ENCODE measurements around the gene AGAP1. TPM values are rescaled to one million over a fixed set of nuclear protein-coding genes. Genes with fewer than 3 reads are reported as not detected.

Gene AGAP1
- polyA plus RNA-seq, 1 donor from 2014 or later: 17.4 TPM

- TF ChIP-seq TAF1 (IDR thresholded peaks at IDR 0.05; ENCODE audit: low read depth): no peak
- Histone ChIP-seq H3F3A (ENCODE audit: insufficient read depth, low read length, poor library complexity, severe bottlenecking) (no peaks in the 10 kb centered on the region), H3K9ac (ENCODE audit: low read length) (no peak overlapping the region), H3K36me3 (ENCODE audit: insufficient read depth, low read length) (no peaks in the 10 kb centered on the region), H3K4me2 (ENCODE audit: low read length) (no peak overlapping the region), H3K9me2 (ENCODE audit: insufficient read depth, low read length) (no peaks in the 10 kb centered on the region), H3K27me3 (ENCODE audit: insufficient read depth, low read depth, low read length) (no peaks in the 10 kb centered on the region), H3K79me2 (replicated peaks; ENCODE audit: insufficient read depth, low read length) (no peaks in the 10 kb centered on the region), H3K27ac (ENCODE audit: low read length) (no peak overlapping the region), H3K9me3 (ENCODE audit: low read length) (peaks cover 7% of the 10 kb centered on the region), H3K4me3 (ENCODE audit: low read length) (no peak overlapping the region), H2AFZ (ENCODE audit: low read depth, low read length) (no peak overlapping the region), H4K20me1 (ENCODE audit: insufficient read depth) (no peaks in the 10 kb centered on the region)
Observed at GRCh38 chr2:235866373-235866772, 372.5 kb downstream of the AGAP1 start.

GRCh38 chr2:235868224-235868623 is 374.4 kb downstream of the AGAP1 start:
- Histone ChIP-seq H4K20me1 (ENCODE audit: insufficient read depth) (no peaks in the 10 kb centered on the region), H2AFZ (ENCODE audit: low read depth, low read length) (no peak overlapping the region), H3K36me3 (ENCODE audit: insufficient read depth, low read length) (no peaks in the 10 kb centered on the region), H3K4me3 (ENCODE audit: low read length) (no peak overlapping the region), H3K9me2 (ENCODE audit: insufficient read depth, low read length) (no peaks in the 10 kb centered on the region), H3K9me3 (ENCODE audit: low read length) (peaks cover 7% of the 10 kb centered on the region), H3K27me3 (ENCODE audit: insufficient read depth, low read depth, low read length) (no peaks in the 10 kb centered on the region), H3K4me2 (ENCODE audit: low read length) (no peak overlapping the region), H3K79me2 (replicated peaks; ENCODE audit: insufficient read depth, low read length) (no peaks in the 10 kb centered on the region), H3K9ac (ENCODE audit: low read length) (no peak overlapping the region), H3K27ac (ENCODE audit: low read length) (no peak overlapping the region), H3F3A (ENCODE audit: insufficient read depth, low read length, poor library complexity, severe bottlenecking) (no peaks in the 10 kb centered on the region)
- TF ChIP-seq MXI1 (conservative IDR thresholded peaks at IDR 0.05; ENCODE audit: poor library complexity, severe bottlenecking): no peak
- no peak for TF ChIP-seq REST (IDR thresholded peaks at IDR 0.05; ENCODE audit: borderline replicate concordance)
- no peak for TF ChIP-seq POLR2AphosphoS5 (IDR thresholded peaks at IDR 0.05)
- TF ChIP-seq CTCF (IDR thresholded peaks at IDR 0.05; ENCODE audit: poor library complexity, severe bottlenecking): no peak
- no peak for TF ChIP-seq TAF1 (IDR thresholded peaks at IDR 0.05; ENCODE audit: low read depth)
- TF ChIP-seq RAD21 (conservative IDR thresholded peaks at IDR 0.05): no peak
- TF ChIP-seq EZH2 (IDR thresholded peaks at IDR 0.05; ENCODE audit: borderline replicate concordance, insufficient read depth, low read length, poor library complexity, severe bottlenecking): no peak

GRCh38 chr2:235868645-235869044 is 374.8 kb downstream of the AGAP1 start:
- Histone ChIP-seq H3K9me3 (ENCODE audit: low read length) (peaks cover 7% of the 10 kb centered on the region), H3F3A (ENCODE audit: insufficient read depth, low read length, poor library complexity, severe bottlenecking) (no peaks in the 10 kb centered on the region), H3K4me3 (ENCODE audit: low read length) (no peak overlapping the region), H3K27ac (ENCODE audit: low read length) (no peak overlapping the region), H3K79me2 (replicated peaks; ENCODE audit: insufficient read depth, low read length) (no peaks in the 10 kb centered on the region), H3K36me3 (ENCODE audit: insufficient read depth, low read length) (no peaks in the 10 kb centered on the region), H3K9me2 (ENCODE audit: insufficient read depth, low read length) (no peaks in the 10 kb centered on the region), H4K20me1 (ENCODE audit: insufficient read depth) (no peaks in the 10 kb centered on the region), H3K4me2 (ENCODE audit: low read length) (no peak overlapping the region), H2AFZ (ENCODE audit: low read depth, low read length) (no peak overlapping the region), H3K9ac (ENCODE audit: low read length) (no peak overlapping the region), H3K27me3 (ENCODE audit: insufficient read depth, low read depth, low read length) (no peaks in the 10 kb centered on the region)
- no peak for TF ChIP-seq REST (IDR thresholded peaks at IDR 0.05; ENCODE audit: borderline replicate concordance)
- TF ChIP-seq POLR2AphosphoS5 (IDR thresholded peaks at IDR 0.05): no peak
- TF ChIP-seq EZH2 (IDR thresholded peaks at IDR 0.05; ENCODE audit: borderline replicate concordance, insufficient read depth, low read length, poor library complexity, severe bottlenecking): no peak
- TF ChIP-seq CTCF (IDR thresholded peaks at IDR 0.05; ENCODE audit: poor library complexity, severe bottlenecking): no peak
- TF ChIP-seq MXI1 (conservative IDR thresholded peaks at IDR 0.05; ENCODE audit: poor library complexity, severe bottlenecking): no peak
- no peak for TF ChIP-seq SMC3 (conservative IDR thresholded peaks at IDR 0.05; ENCODE audit: poor library complexity)
- TF ChIP-seq EP300 (conservative IDR thresholded peaks at IDR 0.05; ENCODE audit: poor library complexity, severe bottlenecking): no peak
- no peak for TF ChIP-seq TAF1 (IDR thresholded peaks at IDR 0.05; ENCODE audit: low read depth)
- no peak for TF ChIP-seq RAD21 (conservative IDR thresholded peaks at IDR 0.05)

All from neural cell (in vitro differentiated cells).